ENCODE results near the gene NCKAP5.

Gene NCKAP5

DNA sequence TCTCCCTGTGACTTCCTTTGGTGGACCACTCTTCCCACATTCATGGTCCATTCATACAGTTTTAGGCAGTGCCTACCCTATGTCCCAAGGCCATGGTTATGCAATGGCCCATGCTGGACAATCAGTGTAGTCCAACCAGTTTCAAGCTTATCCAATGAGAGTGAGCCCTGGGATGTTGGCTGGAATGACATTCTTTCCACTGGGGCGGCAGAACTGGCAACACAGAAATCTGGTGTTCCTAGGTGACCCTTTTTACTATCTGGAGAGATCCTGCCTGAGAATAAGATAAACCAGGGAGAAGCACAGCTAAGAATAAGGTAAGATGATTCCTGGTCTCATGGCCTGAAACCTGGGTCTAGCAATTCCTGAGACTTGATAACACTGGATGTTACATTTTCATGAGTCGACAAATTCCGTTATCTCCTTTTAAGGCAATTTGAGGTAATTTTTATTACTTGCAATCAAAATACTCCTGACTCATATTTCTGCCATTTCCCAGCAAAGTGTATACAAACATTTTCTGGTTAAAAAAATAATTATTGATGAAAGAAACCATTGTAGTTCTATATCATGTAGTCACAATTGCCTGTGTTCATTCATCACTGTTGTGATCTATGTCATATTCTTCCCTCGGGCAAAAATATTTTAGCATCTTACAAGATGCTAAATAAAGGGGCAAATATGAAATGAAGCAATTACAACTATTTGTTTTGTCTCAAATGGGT, 626.8 kb downstream of the NCKAP5 start:
- Histone ChIP-seq H3K9ac (ENCODE audit: low read depth in 1 of 2, low read length in 2 of 2) (no peak overlapping the region), H3K4me3 (ENCODE audit: low read depth in 1 of 2, low read length in 2 of 2) (no peak overlapping the region), H3K27me3 (ENCODE audit: control insufficient read depth in 1 of 2, insufficient read depth in 2 of 2, low read length in 2 of 2) (no peaks in the 10 kb centered on the region), H3K4me1 (ENCODE audit: control insufficient read depth in 1 of 2, insufficient read depth in 2 of 2, low read length in 2 of 2) (no peaks in the 10 kb centered on the region), H3K27ac (ENCODE audit: low read depth, low read length) (no peak overlapping the region), H3K36me3 (ENCODE audit: control insufficient read depth in 1 of 2, insufficient read depth in 2 of 2, low read length in 2 of 2) (no peaks in the 10 kb centered on the region), H3K9me3 (ENCODE audit: control insufficient read depth in 1 of 2, low read length in 2 of 2) (no peaks in the 10 kb centered on the region)

DNA sequence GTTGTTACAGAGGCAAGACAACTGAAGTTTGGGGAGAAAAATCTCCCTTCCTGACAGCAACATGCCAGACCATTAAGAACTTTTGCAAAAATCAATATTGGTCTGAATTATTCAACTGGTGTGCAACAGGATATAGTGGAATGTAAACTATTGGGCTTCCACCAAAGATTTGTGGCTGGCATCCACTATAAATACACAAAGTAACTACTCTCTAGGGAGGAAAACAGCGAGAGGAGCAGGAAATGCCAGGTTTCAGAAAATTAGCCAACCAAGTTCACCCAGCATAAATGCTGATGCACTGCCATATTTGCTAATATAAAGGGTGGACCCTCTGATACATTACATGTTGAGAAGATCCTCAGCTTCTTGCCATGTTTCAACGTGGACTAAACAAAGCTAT, 630.6 kb downstream of the NCKAP5 start:
- H3K27ac ChIP-seq (ENCODE audit: low read depth, low read length), result no peak overlapping the region
- no peaks in the 10 kb centered on the region for H3K36me3 ChIP-seq (ENCODE audit: control insufficient read depth in 1 of 2, insufficient read depth in 2 of 2, low read length in 2 of 2)
- H3K9ac ChIP-seq (ENCODE audit: low read depth in 1 of 2, low read length in 2 of 2), result no peak overlapping the region
- H3K4me1 ChIP-seq (ENCODE audit: control insufficient read depth in 1 of 2, insufficient read depth in 2 of 2, low read length in 2 of 2), result no peaks in the 10 kb centered on the region
- H3K27me3 ChIP-seq (ENCODE audit: control insufficient read depth in 1 of 2, insufficient read depth in 2 of 2, low read length in 2 of 2), result no peaks in the 10 kb centered on the region
- no peak overlapping the region for H3K4me3 ChIP-seq (ENCODE audit: low read depth in 1 of 2, low read length in 2 of 2)
- H3K9me3 ChIP-seq (ENCODE audit: control insufficient read depth in 1 of 2, low read length in 2 of 2), result no peaks in the 10 kb centered on the region

DNA sequence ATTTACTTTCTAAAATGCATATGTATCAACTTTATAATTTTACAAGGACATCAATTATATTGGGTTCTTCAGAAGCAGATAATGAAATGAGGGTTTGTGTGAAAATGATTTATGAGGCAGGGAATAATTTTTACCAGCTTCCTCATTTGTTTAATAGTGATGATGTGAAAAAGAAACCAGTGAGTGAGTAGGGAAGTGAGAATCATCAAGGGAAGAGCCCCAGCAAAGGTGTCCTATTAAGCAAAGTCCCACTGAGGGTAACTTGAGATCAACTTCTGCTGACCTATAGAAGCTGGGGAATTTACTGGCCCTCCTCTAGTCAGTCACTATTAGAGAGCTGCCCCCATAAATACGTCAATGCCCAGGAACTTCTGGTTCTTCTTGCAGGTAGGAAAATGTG, 631.5 kb downstream of the NCKAP5 start:
- Histone ChIP-seq H3K36me3 (ENCODE audit: control insufficient read depth in 1 of 2, insufficient read depth in 2 of 2, low read length in 2 of 2) (no peaks in the 10 kb centered on the region), H3K4me1 (ENCODE audit: control insufficient read depth in 1 of 2, insufficient read depth in 2 of 2, low read length in 2 of 2) (no peaks in the 10 kb centered on the region), H3K27ac (ENCODE audit: low read depth, low read length) (no peak overlapping the region), H3K9ac (ENCODE audit: low read depth in 1 of 2, low read length in 2 of 2) (no peak overlapping the region), H3K27me3 (ENCODE audit: control insufficient read depth in 1 of 2, insufficient read depth in 2 of 2, low read length in 2 of 2) (no peaks in the 10 kb centered on the region), H3K9me3 (ENCODE audit: control insufficient read depth in 1 of 2, low read length in 2 of 2) (no peaks in the 10 kb centered on the region), H3K4me3 (ENCODE audit: low read depth in 1 of 2, low read length in 2 of 2) (no peak overlapping the region)

DNA sequence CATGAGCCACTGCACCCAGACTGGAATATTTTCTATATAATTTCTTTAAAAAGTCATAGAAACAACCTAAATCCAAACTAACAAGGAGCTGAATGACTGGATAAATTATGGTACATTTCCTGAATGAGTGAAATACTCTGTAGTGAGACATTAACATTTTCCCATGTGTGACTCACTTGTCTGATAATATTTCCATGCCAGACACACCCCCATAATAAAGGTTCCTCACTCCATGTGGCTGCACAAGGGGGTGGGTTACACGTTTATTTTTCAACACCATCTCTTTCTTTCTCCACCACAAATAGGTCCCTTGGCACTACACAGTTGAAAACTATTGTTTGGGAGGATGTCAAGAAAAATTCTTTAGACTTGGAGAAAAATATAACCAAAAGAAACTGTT, 632.0 kb downstream of the NCKAP5 start:
- Histone ChIP-seq H3K27ac (ENCODE audit: low read depth, low read length) (no peak overlapping the region), H3K4me1 (ENCODE audit: control insufficient read depth in 1 of 2, insufficient read depth in 2 of 2, low read length in 2 of 2) (no peaks in the 10 kb centered on the region), H3K9me3 (ENCODE audit: control insufficient read depth in 1 of 2, low read length in 2 of 2) (no peaks in the 10 kb centered on the region), H3K27me3 (ENCODE audit: control insufficient read depth in 1 of 2, insufficient read depth in 2 of 2, low read length in 2 of 2) (no peaks in the 10 kb centered on the region), H3K9ac (ENCODE audit: low read depth in 1 of 2, low read length in 2 of 2) (no peak overlapping the region), H3K4me3 (ENCODE audit: low read depth in 1 of 2, low read length in 2 of 2) (no peak overlapping the region), H3K36me3 (ENCODE audit: control insufficient read depth in 1 of 2, insufficient read depth in 2 of 2, low read length in 2 of 2) (no peaks in the 10 kb centered on the region)

DNA sequence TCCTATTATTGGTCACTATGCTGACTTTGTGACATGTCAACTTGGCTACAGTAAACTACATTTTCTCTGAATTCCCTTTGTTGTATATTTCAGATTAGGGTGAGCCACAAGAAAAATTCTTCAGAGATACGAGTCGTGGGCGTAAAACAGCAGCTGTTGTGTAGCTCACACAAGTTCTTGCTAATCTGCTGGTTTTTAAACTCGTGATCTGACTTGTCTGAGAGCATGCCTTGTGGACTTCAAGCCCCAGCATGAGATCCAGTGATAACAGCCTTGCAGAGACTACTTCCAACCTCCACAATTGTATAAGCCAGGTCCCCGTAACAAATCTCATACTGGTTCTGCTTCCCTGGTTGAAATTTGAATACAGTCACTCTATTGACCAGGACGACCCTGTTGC, 638.5 kb downstream of the NCKAP5 start:
- no peak overlapping the region for H3K9ac ChIP-seq (ENCODE audit: low read depth in 1 of 2, low read length in 2 of 2)
- H3K36me3 ChIP-seq (ENCODE audit: control insufficient read depth in 1 of 2, insufficient read depth in 2 of 2, low read length in 2 of 2), result no peaks in the 10 kb centered on the region
- no peaks in the 10 kb centered on the region for H3K27me3 ChIP-seq (ENCODE audit: control insufficient read depth in 1 of 2, insufficient read depth in 2 of 2, low read length in 2 of 2)
- H3K9me3 ChIP-seq (ENCODE audit: control insufficient read depth in 1 of 2, low read length in 2 of 2), result no peaks in the 10 kb centered on the region
- H3K4me1 ChIP-seq (ENCODE audit: control insufficient read depth in 1 of 2, insufficient read depth in 2 of 2, low read length in 2 of 2), result no peaks in the 10 kb centered on the region
- no peak overlapping the region for H3K27ac ChIP-seq (ENCODE audit: low read depth, low read length)
- H3K4me3 ChIP-seq (ENCODE audit: low read depth in 1 of 2, low read length in 2 of 2), result no peak overlapping the region

DNA sequence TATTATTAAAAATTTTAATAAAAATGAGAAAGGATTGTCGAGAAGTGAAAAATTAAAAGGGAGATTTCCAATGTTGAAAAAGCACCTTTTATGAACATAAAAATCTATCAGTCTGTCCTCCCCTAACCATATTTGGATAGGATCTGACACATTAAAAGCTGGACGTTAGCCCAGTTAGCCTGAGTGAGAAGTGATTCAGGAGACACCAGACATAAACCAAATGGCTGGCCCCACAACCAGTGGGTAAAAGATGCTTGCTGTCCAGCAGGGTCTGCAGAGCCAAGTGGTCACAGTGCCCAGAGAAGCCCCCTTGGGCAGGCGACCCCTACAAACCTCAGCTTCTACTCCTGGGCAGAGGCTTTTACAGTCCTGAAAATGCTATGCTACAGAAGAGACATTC, 644.5 kb downstream of the NCKAP5 start:
- no peaks in the 10 kb centered on the region for H3K36me3 ChIP-seq (ENCODE audit: control insufficient read depth in 1 of 2, insufficient read depth in 2 of 2, low read length in 2 of 2)
- H3K27me3 ChIP-seq (ENCODE audit: control insufficient read depth in 1 of 2, insufficient read depth in 2 of 2, low read length in 2 of 2), result no peaks in the 10 kb centered on the region
- no peaks in the 10 kb centered on the region for H3K9me3 ChIP-seq (ENCODE audit: control insufficient read depth in 1 of 2, low read length in 2 of 2)
- H3K4me3 ChIP-seq (ENCODE audit: low read depth in 1 of 2, low read length in 2 of 2), result no peak overlapping the region
- no peak overlapping the region for H3K9ac ChIP-seq (ENCODE audit: low read depth in 1 of 2, low read length in 2 of 2)
- H3K4me1 ChIP-seq (ENCODE audit: control insufficient read depth in 1 of 2, insufficient read depth in 2 of 2, low read length in 2 of 2), result no peaks in the 10 kb centered on the region
- H3K27ac ChIP-seq (ENCODE audit: low read depth, low read length), result no peak overlapping the region

- no peak overlapping the region for H3K4me3 ChIP-seq (ENCODE audit: low read depth in 1 of 2, low read length in 2 of 2)
- H3K9me3 ChIP-seq (ENCODE audit: control insufficient read depth in 1 of 2, low read length in 2 of 2), result no peaks in the 10 kb centered on the region
- no peaks in the 10 kb centered on the region for H3K27me3 ChIP-seq (ENCODE audit: control insufficient read depth in 1 of 2, insufficient read depth in 2 of 2, low read length in 2 of 2)
- H3K4me1 ChIP-seq (ENCODE audit: control insufficient read depth in 1 of 2, insufficient read depth in 2 of 2, low read length in 2 of 2), result no peaks in the 10 kb centered on the region
- no peaks in the 10 kb centered on the region for H3K36me3 ChIP-seq (ENCODE audit: control insufficient read depth in 1 of 2, insufficient read depth in 2 of 2, low read length in 2 of 2)
- no peak overlapping the region for H3K9ac ChIP-seq (ENCODE audit: low read depth in 1 of 2, low read length in 2 of 2)
- no peak overlapping the region for H3K27ac ChIP-seq (ENCODE audit: low read depth, low read length)
Observed at GRCh38 chr2:132915812-132916549, 652.3 kb downstream of the NCKAP5 start.

DNA sequence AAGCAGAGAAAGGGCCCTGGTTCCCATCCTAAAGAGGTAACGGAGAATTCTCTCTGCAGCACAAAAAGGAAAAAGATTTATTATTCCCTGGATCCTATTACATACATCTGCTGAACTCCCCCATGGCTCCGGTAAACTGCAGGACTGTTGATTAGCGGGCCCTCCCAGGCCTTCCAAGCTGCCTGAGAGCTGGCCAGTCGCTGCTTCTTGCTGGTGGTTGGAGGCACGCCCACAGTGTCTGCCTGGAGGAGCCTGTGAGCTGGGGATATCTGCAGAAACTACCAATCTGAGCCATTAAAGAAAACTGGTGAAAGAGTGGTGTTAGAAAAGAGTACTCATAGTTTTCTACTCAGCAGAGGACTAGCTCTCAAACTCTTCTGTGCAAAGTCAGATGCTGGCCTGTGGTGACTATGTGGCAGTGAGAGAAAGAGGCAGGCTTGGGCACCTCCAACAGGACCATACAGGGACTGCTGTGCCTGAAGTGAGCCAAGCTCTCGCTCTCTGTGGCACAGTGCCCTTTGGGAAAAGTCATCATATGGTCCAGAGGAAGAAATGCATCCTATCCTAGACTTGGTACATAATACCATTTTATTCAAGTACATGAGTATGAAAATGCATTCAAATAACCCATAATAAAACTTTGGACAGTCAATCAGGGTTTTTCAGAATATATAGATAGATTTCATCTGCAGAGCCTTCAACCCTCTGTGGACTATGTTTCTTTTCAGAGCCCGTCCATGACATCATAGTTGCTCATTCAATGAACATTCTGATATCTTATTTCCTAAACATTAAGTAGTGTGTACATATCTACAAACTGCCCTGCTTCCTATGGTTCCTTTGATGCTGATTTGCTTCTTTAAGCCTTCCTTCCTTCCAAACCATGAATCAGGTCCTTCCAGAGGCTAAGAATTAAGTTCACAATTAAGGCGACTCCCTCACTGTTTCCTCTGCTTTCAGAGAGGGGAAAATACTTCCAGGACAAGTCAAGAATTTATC, 656.2 kb downstream of the NCKAP5 start:
- no peaks in the 10 kb centered on the region for H3K9me3 ChIP-seq (ENCODE audit: control insufficient read depth in 1 of 2, low read length in 2 of 2)
- no peaks in the 10 kb centered on the region for H3K27me3 ChIP-seq (ENCODE audit: control insufficient read depth in 1 of 2, insufficient read depth in 2 of 2, low read length in 2 of 2)
- no peaks in the 10 kb centered on the region for H3K4me1 ChIP-seq (ENCODE audit: control insufficient read depth in 1 of 2, insufficient read depth in 2 of 2, low read length in 2 of 2)
- H3K36me3 ChIP-seq (ENCODE audit: control insufficient read depth in 1 of 2, insufficient read depth in 2 of 2, low read length in 2 of 2), result no peaks in the 10 kb centered on the region
- H3K4me3 ChIP-seq (ENCODE audit: low read depth in 1 of 2, low read length in 2 of 2), result no peak overlapping the region
- no peak overlapping the region for H3K9ac ChIP-seq (ENCODE audit: low read depth in 1 of 2, low read length in 2 of 2)
- H3K27ac ChIP-seq (ENCODE audit: low read depth, low read length), result no peak overlapping the region

GRCh38 chr2:132910432-132910831, 657.8 kb downstream of the NCKAP5 start:
- no peak overlapping the region for H3K9ac ChIP-seq (ENCODE audit: low read depth in 1 of 2, low read length in 2 of 2)
- no peaks in the 10 kb centered on the region for H3K4me1 ChIP-seq (ENCODE audit: control insufficient read depth in 1 of 2, insufficient read depth in 2 of 2, low read length in 2 of 2)
- no peaks in the 10 kb centered on the region for H3K27me3 ChIP-seq (ENCODE audit: control insufficient read depth in 1 of 2, insufficient read depth in 2 of 2, low read length in 2 of 2)
- H3K27ac ChIP-seq (ENCODE audit: low read depth, low read length), result no peak overlapping the region
- H3K36me3 ChIP-seq (ENCODE audit: control insufficient read depth in 1 of 2, insufficient read depth in 2 of 2, low read length in 2 of 2), result no peaks in the 10 kb centered on the region
- no peak overlapping the region for H3K4me3 ChIP-seq (ENCODE audit: low read depth in 1 of 2, low read length in 2 of 2)
- no peaks in the 10 kb centered on the region for H3K9me3 ChIP-seq (ENCODE audit: control insufficient read depth in 1 of 2, low read length in 2 of 2)

GRCh38 chr2:132909427-132909826, 658.8 kb downstream of the NCKAP5 start:
- no peaks in the 10 kb centered on the region for H3K9me3 ChIP-seq (ENCODE audit: control insufficient read depth in 1 of 2, low read length in 2 of 2)
- H3K36me3 ChIP-seq (ENCODE audit: control insufficient read depth in 1 of 2, insufficient read depth in 2 of 2, low read length in 2 of 2), result no peaks in the 10 kb centered on the region
- H3K4me1 ChIP-seq (ENCODE audit: control insufficient read depth in 1 of 2, insufficient read depth in 2 of 2, low read length in 2 of 2), result no peaks in the 10 kb centered on the region
- no peak overlapping the region for H3K4me3 ChIP-seq (ENCODE audit: low read depth in 1 of 2, low read length in 2 of 2)
- no peaks in the 10 kb centered on the region for H3K27me3 ChIP-seq (ENCODE audit: control insufficient read depth in 1 of 2, insufficient read depth in 2 of 2, low read length in 2 of 2)
- H3K9ac ChIP-seq (ENCODE audit: low read depth in 1 of 2, low read length in 2 of 2), result no peak overlapping the region
- H3K27ac ChIP-seq (ENCODE audit: low read depth, low read length), result no peak overlapping the region
